ENCODE results near the gene MAT2B. TPM values are rescaled to one million over a fixed set of nuclear protein-coding genes. Genes with fewer than 3 reads are reported as not detected.
"Not testable (repeated sequence)": the region's sequence is repeated elsewhere in the genome, so short reads cannot be mapped to it uniquely, and the experiment has no call there.

The MAT2B gene
- polyA plus RNA-seq, 1 donor (not counting 4 experiments of a cell fraction or from before 2014, with no cell fraction given), result 68.5 TPM

DNA sequence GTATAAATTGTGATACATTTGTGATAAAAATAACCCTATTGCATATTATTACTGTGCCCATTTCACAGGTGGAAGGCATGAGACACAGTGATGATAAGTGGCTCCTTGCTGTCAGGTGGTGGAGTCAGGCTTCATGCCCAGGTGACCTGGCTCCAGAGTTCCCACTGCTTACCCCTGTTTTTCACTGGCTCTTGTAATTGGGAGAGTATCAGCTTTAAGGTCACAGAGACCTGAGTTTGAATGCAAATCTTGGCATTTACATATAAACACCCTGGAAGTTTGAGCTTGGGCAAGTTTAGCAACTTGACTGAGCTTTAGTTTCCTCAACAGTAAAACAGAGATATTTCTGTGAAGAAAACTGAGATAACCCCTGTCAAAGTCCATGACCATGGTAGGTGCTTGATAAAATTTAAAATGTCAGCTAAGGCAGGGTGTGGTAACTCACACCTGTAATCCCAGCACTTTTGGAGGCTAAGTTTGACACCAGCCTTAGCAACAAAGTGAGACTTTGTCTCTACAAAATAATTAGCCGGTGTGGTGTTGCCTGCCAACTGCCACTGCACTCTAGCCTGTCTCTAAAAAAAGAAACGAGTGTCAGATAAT lies 29.2 kb downstream of the MAT2B start:
- Histone ChIP-seq H3K4me2 (ENCODE audit: control insufficient read depth, extremely low read depth, insufficient read depth, low read depth, low read length) (no peak overlapping the region), H3K4me3 (ENCODE audit: control insufficient read depth in 2 of 3, extremely low read depth in 1 of 3, insufficient read depth in 2 of 3, low read depth in 1 of 3, low read length in 3 of 3) (no peak overlapping the region), H3K9me3 (ENCODE audit: control insufficient read depth, low read depth, low read length) (no peaks in the 10 kb centered on the region), H2AFZ (ENCODE audit: control insufficient read depth, low read length) (no peak overlapping the region), H3K27me3 (ENCODE audit: control insufficient read depth, extremely low read depth, insufficient read depth, low read length) (no peaks in the 10 kb centered on the region), H3K79me2 (ENCODE audit: control insufficient read depth, insufficient read depth, low read length) (no peaks in the 10 kb centered on the region), H3K36me3 (ENCODE audit: control insufficient read depth in 2 of 2, extremely low read depth in 1 of 2, insufficient read depth in 2 of 2, low read length in 2 of 2) (no peaks in the 10 kb centered on the region), H3K9ac (ENCODE audit: control insufficient read depth, extremely low read depth, insufficient read depth, low read length) (no peak overlapping the region), H3K9me1 (ENCODE audit: control insufficient read depth, extremely low read depth, insufficient read depth, low read length) (no peaks in the 10 kb centered on the region), H4K20me1 (ENCODE audit: control insufficient read depth, extremely low read depth, insufficient read depth, low read length) (no peaks in the 10 kb centered on the region), H3K4me1 (ENCODE audit: control insufficient read depth, extremely low read depth, insufficient read depth, low read length) (no peaks in the 10 kb centered on the region), H3K27ac (ENCODE audit: control insufficient read depth, insufficient read depth, low read length) (no peak overlapping the region)
- TF ChIP-seq, protein P1, sequence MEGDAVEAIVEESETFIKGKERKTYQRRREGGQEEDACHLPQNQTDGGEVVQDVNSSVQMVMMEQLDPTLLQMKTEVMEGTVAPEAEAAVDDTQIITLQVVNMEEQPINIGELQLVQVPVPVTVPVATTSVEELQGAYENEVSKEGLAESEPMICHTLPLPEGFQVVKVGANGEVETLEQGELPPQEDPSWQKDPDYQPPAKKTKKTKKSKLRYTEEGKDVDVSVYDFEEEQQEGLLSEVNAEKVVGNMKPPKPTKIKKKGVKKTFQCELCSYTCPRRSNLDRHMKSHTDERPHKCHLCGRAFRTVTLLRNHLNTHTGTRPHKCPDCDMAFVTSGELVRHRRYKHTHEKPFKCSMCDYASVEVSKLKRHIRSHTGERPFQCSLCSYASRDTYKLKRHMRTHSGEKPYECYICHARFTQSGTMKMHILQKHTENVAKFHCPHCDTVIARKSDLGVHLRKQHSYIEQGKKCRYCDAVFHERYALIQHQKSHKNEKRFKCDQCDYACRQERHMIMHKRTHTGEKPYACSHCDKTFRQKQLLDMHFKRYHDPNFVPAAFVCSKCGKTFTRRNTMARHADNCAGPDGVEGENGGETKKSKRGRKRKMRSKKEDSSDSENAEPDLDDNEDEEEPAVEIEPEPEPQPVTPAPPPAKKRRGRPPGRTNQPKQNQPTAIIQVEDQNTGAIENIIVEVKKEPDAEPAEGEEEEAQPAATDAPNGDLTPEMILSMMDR (optimal IDR thresholded peaks at IDR 0.05 in 1 of 3, IDR thresholded peaks at IDR 0.05 in 1 of 3, conservative IDR thresholded peaks at IDR 0.05 in 1 of 3; ENCODE audit: extremely low read depth in 1 of 3, insufficient read depth in 2 of 3, low read length in 3 of 3), result no peak
- no peak for TF ChIP-seq EZH2 (IDR thresholded peaks at IDR 0.05; ENCODE audit: low read length)
- no peak for DNase-seq (ENCODE audit: low read depth, low spot score)
- no peak for FAIRE-seq
- dilution Hi-C loops (cut with MboI; ENCODE audit: extremely low pct_ligation_motif_present, low sequenced_read_pairs), result no loop called here

DNA sequence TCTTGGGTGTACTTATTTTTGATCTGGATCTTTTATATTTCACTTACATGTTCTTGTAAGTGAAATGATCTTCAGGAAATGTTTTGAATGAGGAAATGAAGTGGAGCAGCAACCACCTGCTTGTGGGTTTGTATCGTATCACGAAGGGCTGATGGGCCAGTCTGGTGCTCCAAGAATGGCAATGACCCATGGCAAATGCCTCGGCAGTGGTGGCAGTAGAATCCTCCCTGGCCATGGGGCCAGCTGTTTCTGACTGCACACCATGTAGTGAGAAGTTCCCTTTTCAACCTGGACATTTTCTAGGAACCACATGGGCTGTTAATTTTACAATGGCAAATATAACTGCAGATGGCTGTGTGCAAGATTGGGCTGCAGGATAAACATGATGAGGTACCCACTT lies 29.9 kb downstream of the MAT2B start:
- FAIRE-seq (no peak), DNase-seq (ENCODE audit: low read depth, low spot score) (no peak)
- H3K4me2 ChIP-seq (ENCODE audit: control insufficient read depth, extremely low read depth, insufficient read depth, low read depth, low read length), result no peak overlapping the region
- H3K9me3 ChIP-seq (ENCODE audit: control insufficient read depth, low read depth, low read length), result no peaks in the 10 kb centered on the region
- TF ChIP-seq, protein P1 (optimal IDR thresholded peaks at IDR 0.05 in 1 of 3, IDR thresholded peaks at IDR 0.05 in 1 of 3, conservative IDR thresholded peaks at IDR 0.05 in 1 of 3; ENCODE audit: extremely low read depth in 1 of 3, insufficient read depth in 2 of 3, low read length in 3 of 3), result no peak
- TF ChIP-seq EZH2 (IDR thresholded peaks at IDR 0.05; ENCODE audit: low read length), result no peak
- dilution Hi-C loops (cut with MboI; ENCODE audit: extremely low pct_ligation_motif_present, low sequenced_read_pairs), result no loop called here
- no peaks in the 10 kb centered on the region for H3K27me3 ChIP-seq (ENCODE audit: control insufficient read depth, extremely low read depth, insufficient read depth, low read length)
- no peaks in the 10 kb centered on the region for H3K79me2 ChIP-seq (ENCODE audit: control insufficient read depth, insufficient read depth, low read length)
- H3K9ac ChIP-seq (ENCODE audit: control insufficient read depth, extremely low read depth, insufficient read depth, low read length), result no peak overlapping the region
- no peak overlapping the region for H3K27ac ChIP-seq (ENCODE audit: control insufficient read depth, insufficient read depth, low read length)
- no peak overlapping the region for H3K4me3 ChIP-seq (ENCODE audit: control insufficient read depth in 2 of 3, extremely low read depth in 1 of 3, insufficient read depth in 2 of 3, low read depth in 1 of 3, low read length in 3 of 3)
- H3K9me1 ChIP-seq (ENCODE audit: control insufficient read depth, extremely low read depth, insufficient read depth, low read length), result no peaks in the 10 kb centered on the region
- H2AFZ ChIP-seq (ENCODE audit: control insufficient read depth, low read length), result no peak overlapping the region
- no peaks in the 10 kb centered on the region for H3K4me1 ChIP-seq (ENCODE audit: control insufficient read depth, extremely low read depth, insufficient read depth, low read length)
- H4K20me1 ChIP-seq (ENCODE audit: control insufficient read depth, extremely low read depth, insufficient read depth, low read length), result no peaks in the 10 kb centered on the region
- no peaks in the 10 kb centered on the region for H3K36me3 ChIP-seq (ENCODE audit: control insufficient read depth in 2 of 2, extremely low read depth in 1 of 2, insufficient read depth in 2 of 2, low read length in 2 of 2)

DNA sequence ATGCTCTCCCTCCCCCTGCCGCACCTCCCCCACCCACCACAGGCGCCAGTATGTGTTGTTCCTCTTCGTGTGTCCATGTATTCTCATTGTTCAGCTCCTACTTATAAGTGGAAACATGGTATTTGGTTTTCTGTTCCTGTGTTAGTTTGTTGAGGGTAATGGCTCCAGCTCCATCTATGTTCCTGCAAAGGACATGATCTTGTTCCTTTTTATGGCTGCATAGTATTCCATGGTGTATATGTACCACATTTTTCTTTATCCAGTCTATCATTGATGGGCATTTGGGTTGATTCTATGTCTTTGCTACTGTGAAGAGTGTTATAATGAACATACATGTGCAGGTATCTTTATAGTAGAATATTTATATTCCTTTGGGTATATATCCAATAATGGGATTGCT lies 31.0 kb downstream of the MAT2B start:
- dilution Hi-C loops (cut with MboI; ENCODE audit: extremely low pct_ligation_motif_present, low sequenced_read_pairs); H3K4me3 ChIP-seq (ENCODE audit: control insufficient read depth in 2 of 3, extremely low read depth in 1 of 3, insufficient read depth in 2 of 3, low read depth in 1 of 3, low read length in 3 of 3); H3K9ac ChIP-seq (ENCODE audit: control insufficient read depth, extremely low read depth, insufficient read depth, low read length): not testable (repeated sequence)

More for the DNA sequence above, 31.0 kb downstream of the MAT2B start:
- not testable (repeated sequence) for FAIRE-seq; H2AFZ ChIP-seq (ENCODE audit: control insufficient read depth, low read length); H3K9me1 ChIP-seq (ENCODE audit: control insufficient read depth, extremely low read depth, insufficient read depth, low read length); H4K20me1 ChIP-seq (ENCODE audit: control insufficient read depth, extremely low read depth, insufficient read depth, low read length); DNase-seq (ENCODE audit: low read depth, low spot score); H3K4me2 ChIP-seq (ENCODE audit: control insufficient read depth, extremely low read depth, insufficient read depth, low read depth, low read length); H3K27me3 ChIP-seq (ENCODE audit: control insufficient read depth, extremely low read depth, insufficient read depth, low read length); H3K36me3 ChIP-seq (ENCODE audit: control insufficient read depth in 2 of 2, extremely low read depth in 1 of 2, insufficient read depth in 2 of 2, low read length in 2 of 2); H3K27ac ChIP-seq (ENCODE audit: control insufficient read depth, insufficient read depth, low read length); H3K9me3 ChIP-seq (ENCODE audit: control insufficient read depth, low read depth, low read length); H3K79me2 ChIP-seq (ENCODE audit: control insufficient read depth, insufficient read depth, low read length); H3K4me1 ChIP-seq (ENCODE audit: control insufficient read depth, extremely low read depth, insufficient read depth, low read length)
